Neutrophil (primary cell): ENCODE data around the gene SYTL3.

ENCODE experiments used
- H3K27ac ChIP-seq: fragments of 200-600 bp; sonication (generic); 2 replicates; pipeline ENCODE4 v1.5.1; 2016; ENCODE audit warnings: mild to moderate bottlenecking, moderate library complexity
- H3K27me3 ChIP-seq: fragments of 200-600 bp; sonication (generic); 2 replicates; pipeline ENCODE4 v1.6.0; 2016; ENCODE audit warnings: mild to moderate bottlenecking
- H3K36me3 ChIP-seq: fragments of 200-600 bp; sonication (generic); 2 replicates; pipeline ENCODE4 v1.5.1; 2017
- H3K4me1 ChIP-seq, 2 experiments: fragments of 200-600 bp in 1 of 2; sonication (generic) in 1 of 2; 1 replicate in 1 of 2; 2 replicates in 1 of 2; pipeline versions ENCODE4 v1.5.1 to v1.6.1; 2013 to 2016; ENCODE audit warnings: low read depth in 1 of 2, low read length in 1 of 2, mild to moderate bottlenecking in 1 of 2, moderate library complexity in 1 of 2; ENCODE audit not compliant: control insufficient read depth in 1 of 2, insufficient read depth in 1 of 2
- H3K4me3 ChIP-seq, 2 experiments: fragments of 200-600 bp in 1 of 2; sonication (generic) in 1 of 2; 1 replicate in 1 of 2; 2 replicates in 1 of 2; pipeline ENCODE4 v1.5.1; 2013 to 2016; ENCODE audit warnings: low read depth in 1 of 2, low read length in 1 of 2, mild to moderate bottlenecking in 1 of 2, moderate library complexity in 1 of 2
- H3K9me3 ChIP-seq: fragments of 200-600 bp; sonication (generic); 2 replicates; pipeline ENCODE4 v1.5.1; 2016
- CTCF ChIP-seq: fragments of 200-600 bp; sonication (generic); IDR thresholded peaks from 2 replicates; pipeline ENCODE4 v1.5.1; 2016; ENCODE audit warnings: antibody characterized with exemption

The SYTL3 gene

GRCh38 chr6:158803733-158804143, 153.9 kb downstream of the SYTL3 start:
- Histone ChIP-seq H3K27ac (no peak overlapping the region), H3K4me3 (no peak overlapping the region)

GRCh38 chr6:158804207-158804606, 154.4 kb downstream of the SYTL3 start:
- Histone ChIP-seq H3K4me1 (peaks cover 7 to 13% of the 10 kb centered on the region in 2 experiments), H3K27ac (no peak overlapping the region), H3K4me3 (no peak overlapping the region), H3K9me3 (no peaks in the 10 kb centered on the region), H3K36me3 (peaks cover 16% of the 10 kb centered on the region), H3K27me3 (no peaks in the 10 kb centered on the region)
- no peak for TF ChIP-seq CTCF

More at GRCh38 chr6:158803733-158804143, 153.9 kb downstream of the SYTL3 start:
- H3K4me1 ChIP-seq, result peaks cover 7 to 13% of the 10 kb centered on the region in 2 experiments
- TF ChIP-seq CTCF, result no peak
- no peaks in the 10 kb centered on the region for H3K9me3 ChIP-seq
- H3K27me3 ChIP-seq, result no peaks in the 10 kb centered on the region
- H3K36me3 ChIP-seq, result peaks cover 16% of the 10 kb centered on the region

GRCh38 chr6:158805698-158806377, 156.0 kb downstream of the SYTL3 start:
- Histone ChIP-seq H3K27me3 (no peaks in the 10 kb centered on the region), H3K36me3 (peaks cover 16% of the 10 kb centered on the region), H3K27ac (no peak overlapping the region), H3K4me1 (peaks cover 7 to 18% of the 10 kb centered on the region in 2 experiments), H3K9me3 (no peaks in the 10 kb centered on the region), H3K4me3 (no peak overlapping the region)
- TF ChIP-seq CTCF, result no peak

GRCh38 chr6:158807515-158808441, 157.9 kb downstream of the SYTL3 start:
- Histone ChIP-seq H3K27me3 (no peaks in the 10 kb centered on the region), H3K4me3 (no peak overlapping the region), H3K36me3 (peaks cover 11% of the 10 kb centered on the region), H3K27ac (no peak overlapping the region), H3K4me1 (peaks cover 16 to 22% of the 10 kb centered on the region in 2 experiments), H3K9me3 (no peaks in the 10 kb centered on the region)
- TF ChIP-seq CTCF, result no peak

GRCh38 chr6:158808442-158808833, 158.6 kb downstream of the SYTL3 start:
- H3K4me3 ChIP-seq, result no peak overlapping the region
- no peaks in the 10 kb centered on the region for H3K9me3 ChIP-seq
- no peak overlapping the region for H3K27ac ChIP-seq
- no peak for TF ChIP-seq CTCF
- H3K36me3 ChIP-seq, result peaks cover 11% of the 10 kb centered on the region
- no peaks in the 10 kb centered on the region for H3K27me3 ChIP-seq
- H3K4me1 ChIP-seq, result peaks cover 21 to 22% of the 10 kb centered on the region in 2 experiments
